NCI-H187 (cell line): ENCODE results near the gene CEP135.
A peak's percentile ranks its signal among the peaks of the same experiment; 100 is the strongest.
"Not testable (repeated sequence)": the region's sequence is repeated elsewhere in the genome, so short reads cannot be mapped to it uniquely, and the experiment has no call there.

Source experiments
- DNase-seq, 2 experiments: peaks; one replicate each; lab custom pipeline; 2025; lab: John Stamatoyannopoulos, UW

CEP135 gene

DNA sequence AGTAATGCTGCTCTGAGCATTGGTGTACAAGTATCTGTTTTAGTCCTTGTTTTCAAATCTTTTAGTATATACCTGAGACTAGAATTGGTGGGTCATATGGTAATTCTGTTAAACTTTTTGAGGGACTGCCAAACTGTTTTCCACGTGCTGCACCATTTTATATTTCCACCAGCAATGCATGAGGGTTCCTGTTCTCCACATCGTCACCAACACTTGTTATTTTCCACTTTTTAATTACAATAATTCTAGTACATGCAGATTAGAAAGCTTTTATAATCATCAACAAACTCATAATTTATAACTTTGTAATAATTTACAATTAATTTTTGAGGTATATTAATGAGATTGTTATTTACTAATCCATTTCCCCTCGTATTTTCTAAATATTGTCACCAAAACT, 79.4 kb downstream of the CEP135 start:
- DNase-seq, result no peak

DNA sequence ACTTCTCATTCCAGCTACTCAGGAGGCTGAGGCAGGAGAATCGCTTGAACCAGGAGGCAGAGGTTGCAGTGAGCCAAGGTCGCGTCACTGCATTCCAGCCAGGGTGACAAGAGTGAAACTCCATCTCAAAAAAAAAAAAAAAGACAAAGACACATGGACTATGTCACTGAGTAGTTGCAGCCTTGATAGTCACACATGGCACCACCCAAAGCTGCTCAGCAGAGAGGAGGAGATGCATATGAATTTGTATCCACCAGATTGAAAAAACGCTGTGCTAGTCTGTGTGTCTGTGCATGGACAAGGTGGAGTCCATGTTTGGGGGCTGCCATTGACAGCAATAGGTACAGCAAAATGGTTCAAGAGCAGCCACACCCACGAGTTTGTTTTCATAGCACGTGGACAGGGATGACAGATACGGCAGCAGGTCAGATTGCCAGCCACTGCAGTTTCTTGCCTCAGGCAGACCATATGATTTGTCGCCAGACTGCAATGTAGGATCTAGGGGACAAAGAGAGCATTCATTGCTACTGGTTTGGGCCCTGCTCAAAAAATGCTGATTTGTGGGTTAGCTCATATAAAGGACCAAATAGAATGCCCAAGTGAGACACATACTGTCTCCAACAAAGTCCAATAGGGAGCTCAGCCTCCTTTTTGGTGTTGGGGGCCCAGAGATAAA, 89.9 kb downstream of the CEP135 start:
- no peak for DNase-seq

DNA sequence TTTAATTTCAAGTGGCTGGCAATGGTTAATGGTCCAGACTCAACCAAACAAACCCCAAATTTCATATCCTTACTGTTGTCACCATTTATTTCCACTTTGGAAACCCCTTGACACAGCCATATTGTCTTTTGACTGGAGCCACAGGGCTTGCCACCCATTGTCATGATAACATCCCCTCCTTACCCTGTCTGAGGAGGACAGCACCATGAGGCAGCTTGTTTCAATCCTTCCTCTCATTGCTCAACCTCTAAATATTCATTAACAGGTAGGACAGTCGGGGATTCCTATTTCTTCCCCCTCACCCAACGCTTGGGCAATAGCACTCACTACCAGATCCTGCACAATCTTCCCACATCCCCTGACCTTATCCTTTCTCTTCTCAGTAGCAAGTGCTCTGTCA, 92.1 kb downstream of the CEP135 start:
- DNase-seq, result no peak

DNA sequence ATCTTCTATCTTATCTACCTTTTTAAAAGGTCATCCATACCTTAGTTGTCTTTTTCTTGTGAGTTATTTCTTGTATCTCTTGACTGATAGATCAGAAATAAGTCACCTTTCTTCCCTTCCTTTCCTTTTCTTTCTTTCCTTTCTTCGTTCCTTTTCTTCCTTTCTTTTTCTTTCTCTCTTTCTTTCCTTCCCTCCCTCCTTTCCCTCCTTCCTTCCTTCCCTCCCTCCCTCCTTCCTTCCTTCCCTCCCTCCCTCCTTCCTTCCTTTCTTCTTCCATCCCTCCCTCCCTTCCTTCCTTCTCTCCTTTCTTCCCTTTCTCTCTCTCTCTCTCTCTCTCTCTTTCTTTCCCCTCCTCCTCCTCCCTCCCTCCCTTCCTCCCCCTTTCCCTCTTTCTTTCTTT, 93.5 kb downstream of the CEP135 start:
- DNase-seq, result no peak

DNA sequence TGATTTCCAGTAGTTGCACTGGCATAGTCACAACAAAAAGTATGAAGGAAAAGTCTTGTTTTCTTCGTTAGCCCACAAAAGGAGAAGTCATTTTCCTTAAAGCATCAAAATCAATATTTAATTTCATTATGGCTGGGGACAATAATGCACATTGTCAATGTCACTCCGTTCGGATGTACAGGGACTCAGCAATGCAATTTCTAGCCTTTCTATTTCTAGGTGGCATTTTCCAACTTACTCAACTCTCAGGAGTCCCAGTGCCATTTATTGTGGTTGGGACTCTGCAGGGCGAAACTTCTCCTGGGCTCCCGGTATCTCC, 99.6 kb downstream of the CEP135 start:
- no peak for DNase-seq

DNA sequence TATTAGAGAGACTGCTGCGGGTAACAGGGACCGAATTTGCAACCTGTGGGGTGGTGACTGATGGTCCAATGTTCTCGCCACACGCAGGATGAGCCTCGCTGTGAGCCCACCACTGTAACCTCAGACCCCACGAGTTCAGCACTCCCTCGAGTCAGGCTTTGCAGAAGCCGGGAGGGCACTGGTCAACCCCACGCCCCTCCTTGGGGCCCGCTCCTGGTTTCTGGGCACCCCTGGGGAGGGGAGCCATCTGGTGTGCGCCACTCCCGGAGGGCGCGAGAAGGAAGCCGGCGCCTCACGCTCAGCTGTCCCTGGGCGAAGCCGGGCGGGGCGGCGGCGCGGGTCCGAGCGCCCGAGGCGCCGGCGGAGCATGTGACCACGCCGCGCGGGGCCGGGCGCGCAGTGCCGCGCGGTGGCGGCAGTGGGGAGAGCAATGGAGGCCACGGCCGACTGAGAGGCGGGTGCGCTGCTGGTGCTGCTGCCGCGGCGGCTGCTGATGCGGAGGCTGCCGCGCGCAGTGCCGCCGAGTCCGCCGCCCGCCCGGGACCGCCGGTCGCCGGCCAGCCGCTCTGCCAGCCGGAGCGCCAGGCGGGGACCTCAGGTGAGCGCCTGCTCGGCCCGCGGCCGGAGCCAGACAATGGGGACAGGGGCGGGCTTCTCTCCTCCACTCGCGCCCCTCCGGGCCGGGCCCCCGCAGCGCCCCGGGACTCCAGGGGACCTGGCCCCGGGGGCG, 100.1 kb downstream of the CEP135 start:
- peak; percentile 45 to 58 for DNase-seq

DNA sequence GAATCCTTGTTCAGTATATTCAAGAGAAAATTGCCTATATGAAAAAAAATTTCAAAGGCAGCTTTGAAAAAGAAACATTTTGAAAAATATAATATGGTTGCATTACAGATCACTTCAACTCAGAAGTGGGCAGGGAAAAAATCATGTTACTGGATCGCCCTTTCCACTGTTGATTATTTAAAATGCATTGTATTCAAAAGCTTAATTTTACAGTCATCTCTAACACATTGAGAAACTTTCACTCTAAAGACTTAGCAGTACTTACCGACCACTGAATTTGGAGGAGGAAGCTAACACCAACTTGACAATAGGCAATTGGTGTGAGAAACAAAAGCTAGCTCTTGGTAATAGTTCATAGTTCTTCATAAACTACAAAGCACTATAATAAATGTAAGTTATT, 101.9 kb downstream of the CEP135 start:
- DNase-seq, result no peak

DNA sequence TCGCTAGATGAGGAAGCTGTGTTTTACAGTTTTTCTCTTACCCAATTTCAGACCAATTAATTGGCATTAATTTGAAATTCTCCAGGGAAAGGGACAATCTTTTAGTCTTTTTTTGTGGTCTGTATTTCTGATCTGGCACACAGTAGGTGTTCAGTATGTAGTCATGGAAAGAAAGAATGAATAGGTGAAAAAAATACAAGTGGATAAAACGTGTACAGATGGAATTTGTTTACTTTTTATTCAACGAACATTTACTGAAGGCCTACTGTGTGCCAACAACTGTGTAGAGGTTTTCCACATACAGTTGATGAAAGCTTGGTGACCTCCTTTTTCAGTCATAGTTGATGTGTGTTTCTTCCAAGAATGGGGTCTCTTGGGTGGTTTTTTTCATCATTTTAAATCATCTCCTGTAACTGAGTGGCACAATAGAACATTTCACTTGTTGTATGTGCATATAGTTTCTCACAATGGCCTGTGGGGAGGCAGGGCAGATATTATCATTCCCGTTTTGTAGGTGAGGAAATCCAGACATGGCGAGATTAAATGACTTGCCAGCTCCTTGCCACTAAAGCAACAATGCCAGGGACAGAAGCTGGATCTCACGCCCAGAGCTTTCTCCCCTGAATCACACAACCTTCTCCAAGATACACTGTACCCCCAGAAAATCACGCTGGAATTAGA, 102.4 kb downstream of the CEP135 start:
- DNase-seq, result no peak

DNA sequence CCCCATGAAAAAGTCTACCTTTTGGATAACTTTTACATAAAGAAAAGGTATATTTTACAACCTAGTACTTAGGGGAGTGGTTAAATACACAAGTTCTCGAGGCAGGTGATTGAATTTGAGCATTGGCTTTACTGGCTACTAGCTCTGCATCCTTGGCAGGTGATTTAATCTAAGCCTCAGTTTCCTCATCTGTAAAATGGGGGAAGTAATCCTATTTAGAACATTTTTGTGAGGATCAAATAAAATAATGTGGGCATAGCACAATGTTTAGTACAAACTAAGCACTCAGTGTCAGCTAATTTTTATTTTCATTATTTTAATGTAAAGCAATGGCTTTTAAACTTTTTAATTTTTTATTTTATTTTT, 102.9 kb downstream of the CEP135 start:
- no peak for DNase-seq

DNA sequence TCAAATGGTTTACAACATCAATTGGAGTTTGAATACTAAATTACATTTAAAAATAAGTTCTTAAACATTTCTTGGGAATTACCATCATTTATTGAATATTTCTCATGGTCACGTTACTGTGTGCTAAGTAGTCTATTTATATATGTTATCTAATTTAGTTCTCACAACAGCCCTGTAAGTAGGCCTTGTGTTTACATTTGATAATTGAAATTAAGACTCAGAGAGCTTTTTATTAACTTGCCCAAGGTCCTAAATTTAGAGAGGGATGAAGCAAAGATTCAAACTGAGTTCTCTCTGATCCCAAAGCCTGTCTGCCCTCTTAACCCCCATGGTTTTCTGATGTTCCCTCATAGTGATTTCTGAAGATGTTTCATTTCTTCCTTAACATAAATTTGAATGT, 103.7 kb downstream of the CEP135 start:
- no peak for DNase-seq

DNA sequence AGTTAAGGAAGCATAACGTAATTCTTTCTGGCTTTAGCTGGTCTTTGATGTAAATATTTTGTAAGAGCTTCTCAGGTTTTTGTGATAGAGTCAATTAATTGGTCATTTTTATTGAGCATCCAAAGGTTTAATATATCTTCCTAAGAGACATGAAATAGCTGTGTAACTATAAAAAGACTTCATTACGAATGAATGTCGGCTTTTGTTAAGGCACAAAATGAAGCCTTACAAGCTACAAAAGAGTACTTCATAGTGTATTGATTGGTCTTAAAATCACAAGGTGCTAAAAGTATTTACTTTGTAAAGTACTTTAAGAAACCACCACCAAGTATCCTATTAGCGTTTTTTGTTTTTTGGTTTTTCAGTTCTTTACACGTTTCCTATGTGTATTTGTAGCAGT, 104.2 kb downstream of the CEP135 start:
- no peak for DNase-seq

DNA sequence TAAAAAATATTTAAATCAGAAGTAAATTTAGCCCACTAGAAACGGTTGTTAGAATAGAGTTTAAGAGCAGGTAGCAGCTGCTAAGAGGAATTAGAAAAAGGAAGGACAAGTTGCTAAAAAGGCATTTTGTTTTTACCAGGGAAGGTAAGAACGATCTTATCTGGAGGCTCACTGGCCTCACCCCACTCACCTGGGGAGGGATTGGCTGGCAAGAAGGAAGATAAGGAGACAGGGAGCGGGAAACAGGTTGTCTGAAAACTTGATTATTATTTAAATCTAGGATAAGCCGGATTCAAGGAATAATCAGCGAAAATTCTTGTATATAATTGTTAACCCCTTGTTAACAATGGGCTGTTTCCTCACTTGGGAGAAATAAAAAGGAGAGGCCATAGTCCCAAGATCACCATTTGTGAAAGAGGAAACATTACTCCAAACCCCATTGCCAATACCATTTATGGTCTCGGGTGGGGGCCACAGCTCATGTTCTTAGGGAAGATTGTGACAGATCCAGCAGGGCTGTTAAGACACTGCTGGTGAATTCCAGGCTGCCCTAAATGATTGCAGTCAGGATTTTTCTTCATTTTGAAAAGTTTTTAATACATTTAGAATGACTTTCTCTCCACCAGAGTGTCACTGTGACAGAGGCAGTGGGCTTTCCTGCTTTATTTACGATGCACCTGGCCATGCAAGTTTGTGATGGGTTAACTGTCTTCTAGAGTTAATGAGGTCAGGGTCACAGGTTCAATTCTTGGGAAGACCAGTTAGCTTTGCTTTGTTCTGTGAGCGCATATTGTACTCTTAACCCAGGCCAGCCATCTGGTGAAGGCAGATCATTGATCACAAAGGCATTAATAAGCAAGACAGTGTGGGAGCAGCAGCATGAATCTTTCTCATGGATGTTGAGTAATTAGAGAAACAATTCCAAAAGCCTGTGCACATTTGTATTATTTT, 106.6 kb downstream of the CEP135 start:
- DNase-seq, result no peak

DNA sequence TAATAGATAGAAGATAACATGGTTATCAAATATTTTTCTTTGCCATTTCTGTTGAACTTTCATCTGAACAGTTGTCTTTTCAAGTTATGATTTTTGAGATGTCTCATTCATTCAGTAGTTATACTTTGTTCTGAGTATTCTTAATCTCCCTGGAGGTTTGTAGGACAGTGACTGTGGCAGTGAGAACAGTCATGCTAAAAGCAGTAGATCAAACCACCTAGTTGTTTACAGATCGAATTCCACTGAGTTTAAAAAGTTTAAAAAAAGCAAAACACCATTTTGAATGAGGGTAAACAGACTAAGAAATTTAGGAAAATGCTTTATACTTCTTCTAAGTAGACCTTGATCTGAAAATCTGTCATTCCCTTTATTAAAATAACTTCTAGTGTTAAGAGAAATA, 107.2 kb downstream of the CEP135 start:
- DNase-seq, result no peak

DNA sequence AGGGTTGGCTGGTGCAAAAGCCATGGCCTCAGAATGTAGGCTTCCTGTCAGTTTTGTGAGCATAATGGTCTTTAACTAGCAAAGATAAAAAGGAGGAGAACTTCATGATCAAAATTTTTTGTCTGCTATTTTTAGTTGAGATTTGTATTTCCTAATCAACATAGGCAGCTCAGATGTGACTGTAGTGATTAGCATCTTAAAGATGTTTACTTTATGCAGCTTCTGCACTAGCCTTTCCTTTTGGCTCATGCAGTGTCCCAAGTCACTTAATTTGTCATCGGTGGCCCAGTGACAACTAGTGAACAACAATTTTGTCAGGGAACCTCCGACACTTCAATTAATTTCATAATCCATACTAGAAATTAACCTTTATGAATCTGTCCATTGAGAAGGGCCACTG, 109.8 kb downstream of the CEP135 start:
- no peak for DNase-seq

DNA sequence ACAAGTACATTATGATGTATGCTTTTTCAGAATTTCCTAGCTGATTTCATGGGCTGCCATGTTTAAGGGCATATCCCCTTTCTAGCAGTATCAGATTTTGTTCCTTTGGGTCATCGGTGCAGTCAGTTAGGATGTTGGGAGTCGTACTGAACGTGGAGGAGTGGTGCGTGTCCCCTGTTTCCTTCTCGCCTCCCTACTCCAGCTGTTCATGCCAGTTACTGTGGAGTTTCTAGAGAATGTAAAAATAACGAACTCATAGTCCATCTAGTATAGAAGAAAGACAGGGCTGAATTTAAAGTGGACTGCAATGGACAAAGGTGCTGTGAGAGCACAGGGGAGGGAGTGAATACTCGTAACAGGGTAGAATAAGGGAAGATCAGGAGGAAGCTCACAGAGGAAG, 111.3 kb downstream of the CEP135 start:
- no peak for DNase-seq

DNA sequence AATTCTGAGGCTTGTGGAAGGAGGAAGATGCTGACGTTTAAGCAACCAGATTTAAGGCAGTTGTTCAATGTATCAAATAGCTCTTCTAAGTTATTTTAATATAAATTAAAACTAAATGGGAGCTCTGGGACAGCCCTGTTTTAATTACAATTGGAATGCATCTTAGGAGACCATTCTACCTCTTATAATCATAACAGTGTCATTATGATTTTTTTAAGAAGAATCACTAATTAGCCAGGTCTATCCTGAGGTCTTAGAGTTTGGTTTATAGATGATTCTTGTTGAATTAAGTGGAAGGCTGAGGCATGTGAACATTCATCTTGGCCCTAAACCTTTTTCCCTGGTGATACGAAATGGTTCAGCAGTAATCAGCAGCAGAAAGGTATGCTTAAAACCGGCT, 113.4 kb downstream of the CEP135 start:
- DNase-seq, result no peak

DNA sequence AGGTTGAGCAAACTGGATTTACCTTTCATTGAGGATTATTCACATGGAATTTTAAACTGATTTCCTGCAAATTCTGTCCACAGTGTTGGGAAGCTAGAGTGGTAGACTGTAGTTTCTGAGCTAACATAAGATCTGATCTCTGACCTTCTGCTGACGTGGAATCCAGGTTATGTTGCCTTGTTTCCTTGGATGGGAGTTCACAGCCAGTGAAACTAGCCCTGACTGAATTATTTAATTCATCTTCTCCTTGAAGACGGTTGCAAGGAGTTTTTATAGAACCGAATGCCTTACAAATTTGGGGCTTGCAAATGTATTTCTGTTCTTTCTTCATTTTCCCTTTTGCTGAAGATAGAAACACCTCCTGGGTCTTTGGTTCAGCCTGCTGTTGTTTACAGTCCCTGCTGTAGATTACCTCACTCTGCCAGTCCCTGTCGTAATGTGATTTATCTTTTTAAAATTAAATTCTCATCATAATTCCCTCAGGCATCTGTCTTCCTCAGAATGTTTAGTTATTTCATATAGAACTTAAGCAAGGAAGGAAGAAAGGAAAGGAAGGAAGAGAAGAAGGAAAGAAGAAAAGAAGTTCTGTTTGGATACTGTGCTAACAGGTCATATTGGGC, 113.9 kb downstream of the CEP135 start:
- no peak for DNase-seq

DNA sequence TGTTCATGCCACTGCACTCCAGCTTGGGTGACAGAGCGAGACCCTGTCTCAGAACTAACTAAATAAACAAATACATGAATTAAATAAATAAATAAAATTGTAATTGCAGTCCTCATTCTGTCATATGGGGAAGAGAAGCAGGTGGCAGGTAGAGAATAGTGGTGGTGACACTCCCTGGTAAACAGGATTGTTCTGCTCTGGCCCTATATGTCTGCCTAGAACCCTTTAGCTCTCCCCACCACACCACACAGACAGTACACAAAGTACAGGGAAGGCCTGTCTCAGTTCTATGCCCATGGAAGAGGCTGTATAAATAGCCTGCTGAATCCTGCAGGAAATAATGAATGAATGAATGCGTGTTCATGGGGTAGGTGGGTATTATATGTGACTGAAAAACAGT, 117.7 kb downstream of the CEP135 start:
- no peak for DNase-seq

DNA sequence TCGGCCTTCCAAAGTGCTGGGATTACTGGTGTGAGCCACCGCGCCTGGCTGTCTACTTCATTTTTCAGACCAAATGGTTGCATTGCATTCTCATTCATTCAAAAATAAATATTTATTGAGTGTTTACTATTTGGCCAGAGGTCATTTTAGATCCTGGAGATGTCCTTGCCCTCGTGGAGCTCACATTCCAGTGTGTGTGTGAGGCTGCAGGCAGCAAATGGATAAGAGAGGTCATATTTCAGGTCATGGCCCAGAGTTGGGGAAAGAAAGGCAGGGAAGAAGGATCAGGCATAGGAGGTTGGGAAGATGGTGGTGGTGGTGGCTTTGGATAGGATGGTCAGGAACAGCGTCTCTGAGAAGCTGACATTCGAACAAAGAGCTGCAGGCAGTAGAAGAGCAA, 119.1 kb downstream of the CEP135 start:
- DNase-seq, result no peak

DNA sequence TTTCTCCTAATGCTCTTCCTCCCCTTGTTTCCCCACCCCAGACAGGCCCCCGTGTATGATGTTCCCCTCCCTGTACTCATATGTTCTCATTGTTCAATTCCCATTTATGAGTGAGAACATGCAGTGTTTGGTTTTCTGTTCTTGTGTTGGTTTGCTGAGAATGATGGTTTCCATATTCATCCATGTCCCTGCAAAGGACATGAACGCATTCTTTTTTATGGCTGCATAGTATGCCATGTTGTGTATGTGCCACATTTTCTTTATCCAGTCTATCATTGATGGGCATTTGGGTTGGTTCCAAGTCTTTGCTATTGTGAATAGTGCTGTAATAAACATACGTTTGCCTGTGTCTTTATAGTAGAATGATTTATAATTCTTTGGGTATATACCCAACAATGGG, 124.0 kb downstream of the CEP135 start:
- DNase-seq, result not testable (repeated sequence)

DNA sequence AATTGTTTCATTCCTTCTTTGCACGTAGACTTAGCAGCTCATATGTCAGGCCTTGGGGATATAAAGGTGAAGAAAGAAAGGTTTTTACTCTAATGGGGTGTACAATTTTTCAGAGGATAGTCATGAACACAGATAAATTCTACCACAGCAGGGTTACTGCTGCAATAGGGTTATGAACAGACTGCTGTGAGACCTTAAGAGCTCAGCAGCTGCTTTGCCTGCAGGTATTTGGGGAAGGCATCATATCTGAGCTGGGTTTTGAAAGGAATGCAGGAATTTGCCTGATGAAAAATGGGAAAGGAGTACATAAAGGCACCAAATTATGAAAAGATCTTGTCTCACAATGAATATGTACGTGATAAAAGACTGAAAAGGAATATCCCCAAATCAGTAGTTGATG, 128.9 kb downstream of the CEP135 start:
- DNase-seq, result no peak

DNA sequence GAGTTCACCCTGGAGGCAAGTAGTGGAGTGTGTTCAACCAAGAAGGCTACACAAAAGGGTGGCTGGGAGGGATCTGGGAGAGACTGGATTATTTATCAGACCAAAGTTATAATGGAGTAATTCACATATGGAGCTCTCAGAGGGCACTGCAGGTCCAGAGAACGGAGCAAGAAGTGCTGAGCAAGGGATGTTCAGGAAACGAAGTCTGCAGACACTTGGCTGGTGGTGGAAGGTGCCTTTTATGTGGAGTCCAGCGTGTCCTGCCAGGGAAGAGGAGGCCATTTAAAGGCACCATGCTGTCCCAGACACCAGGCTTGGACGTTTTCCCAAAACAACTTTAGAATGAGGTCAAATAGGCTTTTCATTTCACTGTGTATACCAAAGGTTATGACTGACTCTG, 130.1 kb downstream of the CEP135 start:
- no peak for DNase-seq
